ENCODE measurements around the gene ZNF598.
"Not testable (repeated sequence)": the region's sequence is repeated elsewhere in the genome, so short reads cannot be mapped to it uniquely, and the experiment has no call there.

Gene ZNF598

GRCh38 chr16:1975432-1976215, 34.0 kb downstream of the ZNF598 start:
- no peak for DNase-seq (ENCODE audit: low read depth)

GRCh38 chr16:1974157-1975070, 35.2 kb downstream of the ZNF598 start:
- DNase-seq (ENCODE audit: low read depth) = no peak

- DNase-seq (ENCODE audit: low read depth) = no peak
Observed at GRCh38 chr16:1973461-1974156, 36.0 kb downstream of the ZNF598 start.

- no peak for DNase-seq (ENCODE audit: low read depth)
Observed at GRCh38 chr16:1972490-1972877, 37.1 kb downstream of the ZNF598 start.

GRCh38 chr16:1971796-1972489, 37.7 kb downstream of the ZNF598 start, which contains the start of gene TBL3:
TSS of gene TBL3 (plus strand) at chr16:1972053. CDS start at chr16:1972165, 112 bp downstream.
- peak; percentile 93 for DNase-seq (ENCODE audit: low read depth)

GRCh38 chr16:1968146-1968953, 41.3 kb downstream of the ZNF598 start:
- no peak for DNase-seq (ENCODE audit: low read depth)

- no peak for DNase-seq (ENCODE audit: low read depth)
Observed at GRCh38 chr16:1966460-1966859, 43.2 kb downstream of the ZNF598 start, which contains the start of gene RNF151. TSS of gene RNF151 (plus strand) at chr16:1966856. CDS start at chr16:1966882, 26 bp downstream.

DNA sequence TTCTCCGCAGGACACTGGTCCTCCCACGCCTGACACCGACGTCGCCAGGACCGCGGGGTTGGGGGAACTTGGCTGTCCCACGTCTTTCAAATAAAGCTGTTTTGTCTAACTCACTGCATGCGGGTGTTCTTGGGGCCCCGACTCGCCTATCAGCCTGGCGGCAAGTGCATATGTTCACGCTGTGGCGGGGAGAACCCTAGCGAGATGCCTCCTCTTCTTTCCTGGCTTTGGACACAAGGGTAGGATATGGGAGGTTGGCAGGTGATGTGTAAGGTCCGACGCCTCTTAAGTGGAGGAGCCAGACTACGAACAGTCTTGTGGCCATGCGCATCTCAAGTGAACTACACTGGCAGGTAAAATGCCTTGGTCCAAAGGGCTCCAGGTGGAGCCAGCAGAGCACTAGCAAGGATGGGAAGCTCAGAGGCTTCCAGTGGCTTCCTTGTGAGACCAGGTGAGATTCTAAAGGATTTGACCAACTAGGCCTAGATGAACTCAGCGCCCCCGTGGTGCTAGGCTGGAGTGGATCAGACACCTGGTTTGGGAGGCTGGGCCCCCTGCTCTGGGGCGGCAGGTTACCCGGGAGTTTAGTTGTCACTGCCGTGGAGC, 44.1 kb downstream of the ZNF598 start:
- DNase-seq (ENCODE audit: low read depth) = no peak

GRCh38 chr16:1964506-1965395, 44.9 kb downstream of the ZNF598 start, which contains the start of gene RPS2:
TSS of gene RPS2 (minus strand) at chr16:1964826. CDS start at chr16:1964625, 201 bp downstream.
- DNase-seq (ENCODE audit: low read depth) = peak; percentile 93

DNA sequence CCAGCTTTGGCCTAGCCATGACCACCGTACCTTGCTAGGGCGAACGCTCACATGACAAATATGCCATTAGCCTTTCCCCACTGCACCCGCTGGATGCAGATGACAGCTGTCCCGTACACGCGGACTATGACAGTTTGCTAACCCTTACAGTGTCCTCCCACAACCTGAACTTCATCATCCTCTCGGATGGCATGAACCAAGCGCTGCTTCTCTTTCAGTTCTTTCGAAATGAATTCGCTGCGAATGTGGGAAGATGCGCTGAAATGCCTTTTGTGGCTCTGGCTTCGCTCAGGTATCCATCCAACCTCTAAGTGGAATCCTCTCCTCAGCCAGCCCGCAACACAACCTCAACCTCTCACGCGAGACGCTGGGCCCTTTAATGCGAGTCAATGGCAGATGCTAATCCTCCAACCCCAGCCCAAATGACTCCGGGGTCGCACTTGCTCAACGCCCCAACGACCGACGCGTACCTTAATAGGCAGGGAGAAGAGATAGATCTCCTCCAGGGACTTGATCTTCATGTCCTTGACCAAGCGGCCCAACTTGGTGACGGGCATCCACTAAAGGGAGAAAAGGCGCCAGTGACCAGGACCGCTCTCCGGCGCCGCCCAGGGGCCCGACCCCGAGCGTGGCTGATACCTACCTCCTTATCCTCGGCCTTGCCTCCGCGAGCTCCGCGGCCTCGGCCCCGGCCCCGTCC, 45.7 kb downstream of the ZNF598 start:
- DNase-seq (ENCODE audit: low read depth) = no peak

- not testable (repeated sequence) for DNase-seq (ENCODE audit: low read depth)
Observed at GRCh38 chr16:1962161-1963153, 47.2 kb downstream of the ZNF598 start.

- DNase-seq (ENCODE audit: low read depth) = no peak
Observed at GRCh38 chr16:1961651-1962067, 48.0 kb downstream of the ZNF598 start.

- DNase-seq (ENCODE audit: low read depth) = no peak
Observed at GRCh38 chr16:1960665-1961630, 48.7 kb downstream of the ZNF598 start.

DNA sequence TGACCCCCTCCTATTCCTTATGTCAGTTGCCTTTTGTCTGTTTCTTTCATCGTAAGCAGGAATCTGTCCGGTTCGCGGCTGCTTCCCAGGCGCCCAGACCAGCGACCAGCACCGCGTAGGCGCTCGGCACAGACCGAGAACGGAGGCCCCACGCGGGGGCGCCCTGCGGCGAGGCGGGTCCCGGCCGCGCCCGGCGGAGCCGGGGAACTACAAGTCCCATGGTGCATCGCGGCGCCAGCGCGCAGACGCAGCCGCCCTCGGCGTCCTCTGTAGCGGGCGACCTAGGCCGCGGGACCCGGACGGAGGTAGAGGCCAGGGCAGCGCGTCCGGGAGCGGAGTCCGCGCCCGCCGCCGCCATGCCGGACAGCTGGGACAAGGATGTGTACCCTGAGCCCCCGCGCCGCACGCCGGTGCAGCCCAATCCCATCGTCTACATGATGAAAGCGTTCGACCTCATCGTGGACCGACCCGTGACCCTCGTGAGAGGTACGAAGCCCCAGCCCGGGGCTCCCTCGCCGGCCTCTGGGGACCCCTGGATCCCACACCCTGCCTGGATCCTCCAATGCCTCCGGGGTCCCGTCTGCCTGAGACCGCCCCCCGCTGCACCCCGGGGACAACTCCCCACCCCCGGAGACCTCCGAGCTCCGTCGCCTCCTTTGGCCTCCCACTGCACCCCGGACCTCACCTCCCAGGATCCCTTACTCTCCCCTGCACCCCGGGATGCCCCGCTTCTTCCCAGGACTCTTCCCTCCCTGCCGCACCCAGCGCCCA, 50.2 kb downstream of the ZNF598 start, which contains the start of gene NDUFB10:
NDUFB10 (plus strand) TSS at position 270 of the 771 bp plus-strand sequence; CDS start at position 357, 87 bp downstream.
- DNase-seq (ENCODE audit: low read depth) = peak; percentile 89

- DNase-seq (ENCODE audit: low read depth) = no peak
Observed at GRCh38 chr16:1958715-1959268, 50.8 kb downstream of the ZNF598 start.
